NCI-H748 (cell line): ENCODE results near the gene ADCK2.
"Not testable (repeated sequence)": the region's sequence is repeated elsewhere in the genome, so short reads cannot be mapped to it uniquely, and the experiment has no call there.

ENCODE experiments used
- DNase-seq: peaks from one replicate; lab custom pipeline; 2025; ENCODE audit not compliant: unreplicated experiment; lab: John Stamatoyannopoulos, UW

Gene ADCK2

DNA sequence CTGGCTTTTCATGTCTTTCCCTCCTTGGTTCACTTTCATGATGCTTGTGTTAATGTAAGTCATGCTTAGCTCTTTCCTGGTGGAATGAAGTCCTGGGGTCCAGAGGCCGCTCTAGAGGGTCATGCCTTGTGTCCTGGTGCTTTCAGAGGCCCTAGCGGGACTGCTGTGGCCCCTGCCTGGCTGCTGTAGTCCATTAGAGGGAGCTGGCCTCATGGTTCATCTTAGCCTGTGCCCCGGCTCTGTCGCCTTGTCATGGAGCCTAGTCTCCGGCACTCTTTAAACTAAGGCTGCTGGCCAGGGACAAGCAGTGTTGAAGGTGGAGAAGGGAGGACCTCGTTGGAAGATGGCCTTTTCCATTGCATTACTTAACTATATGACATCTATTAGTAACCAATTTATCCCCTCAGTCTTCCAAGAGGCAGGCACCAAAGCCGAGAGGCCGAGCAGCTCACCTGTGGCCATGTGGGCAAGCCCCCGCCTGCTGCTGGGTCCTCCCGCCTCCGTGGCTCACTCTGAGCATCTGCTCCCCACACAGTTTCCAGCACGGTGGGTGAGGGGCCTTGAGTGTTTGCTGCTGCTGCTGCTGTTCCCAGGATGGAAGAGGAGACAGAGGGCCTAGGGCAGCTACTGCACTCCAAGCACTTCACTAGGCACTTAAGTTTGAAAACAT, 18.8 kb downstream of the ADCK2 start:
- DNase-seq, result no peak

DNA sequence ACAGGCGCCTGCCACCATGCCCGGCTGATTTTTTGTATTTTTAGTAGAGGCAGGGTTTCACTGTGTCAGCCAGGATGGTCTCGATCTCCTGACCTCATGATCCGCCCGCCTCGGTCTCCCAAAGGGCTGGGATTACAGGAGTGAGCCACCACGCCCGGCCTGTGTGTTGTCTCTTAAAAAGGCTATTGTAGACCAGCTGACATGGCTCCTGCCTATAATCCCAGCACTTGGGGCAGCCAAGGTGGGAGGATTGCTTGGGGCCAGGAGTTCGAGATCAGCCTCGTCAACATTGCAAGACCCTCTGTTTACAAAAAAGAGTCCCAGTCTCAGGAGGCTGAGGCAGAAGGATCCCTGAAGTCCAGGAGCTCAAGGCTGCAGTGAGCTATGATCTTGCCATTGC, 21.1 kb downstream of the ADCK2 start:
- not testable (repeated sequence) for DNase-seq

DNA sequence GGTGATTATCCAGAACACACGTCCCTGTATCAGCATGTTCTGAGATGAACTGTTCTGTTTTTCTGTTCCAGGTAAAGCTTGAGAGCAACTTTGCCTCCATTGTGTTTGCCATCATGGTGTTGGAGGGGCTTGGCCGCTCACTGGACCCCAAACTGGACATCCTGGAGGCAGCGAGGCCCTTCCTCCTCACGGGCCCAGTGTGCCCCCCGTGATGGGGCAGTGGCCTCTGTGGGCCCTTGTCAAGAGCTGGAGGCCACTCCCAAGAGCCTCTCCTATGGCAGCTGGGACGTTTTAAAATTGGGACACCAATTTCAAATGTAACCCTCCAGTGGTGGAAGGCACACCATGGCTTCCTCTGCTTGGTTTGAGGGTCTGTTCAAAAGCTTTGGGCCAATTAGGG, 21.8 kb downstream of the ADCK2 start:
- no peak for DNase-seq

DNA sequence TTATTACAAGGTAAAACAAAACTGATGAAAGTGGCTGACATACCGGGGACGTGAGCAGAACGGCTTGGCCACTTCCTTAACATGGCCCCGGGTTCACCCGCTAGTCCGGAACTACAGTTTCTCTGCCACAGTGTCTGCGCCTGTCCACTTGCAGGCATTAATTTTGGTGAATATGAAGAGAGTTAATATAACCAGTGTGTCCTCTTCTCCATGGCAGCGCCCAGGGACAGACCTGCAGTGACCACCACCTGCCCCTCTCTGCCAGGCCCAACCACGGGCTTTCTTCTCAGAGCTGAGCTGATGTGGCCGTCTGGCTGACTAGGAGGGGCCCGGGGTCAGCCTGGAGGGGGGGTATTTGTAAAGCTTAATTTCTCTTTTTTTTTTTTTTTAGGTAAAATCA, 22.6 kb downstream of the ADCK2 start:
- no peak for DNase-seq

DNA sequence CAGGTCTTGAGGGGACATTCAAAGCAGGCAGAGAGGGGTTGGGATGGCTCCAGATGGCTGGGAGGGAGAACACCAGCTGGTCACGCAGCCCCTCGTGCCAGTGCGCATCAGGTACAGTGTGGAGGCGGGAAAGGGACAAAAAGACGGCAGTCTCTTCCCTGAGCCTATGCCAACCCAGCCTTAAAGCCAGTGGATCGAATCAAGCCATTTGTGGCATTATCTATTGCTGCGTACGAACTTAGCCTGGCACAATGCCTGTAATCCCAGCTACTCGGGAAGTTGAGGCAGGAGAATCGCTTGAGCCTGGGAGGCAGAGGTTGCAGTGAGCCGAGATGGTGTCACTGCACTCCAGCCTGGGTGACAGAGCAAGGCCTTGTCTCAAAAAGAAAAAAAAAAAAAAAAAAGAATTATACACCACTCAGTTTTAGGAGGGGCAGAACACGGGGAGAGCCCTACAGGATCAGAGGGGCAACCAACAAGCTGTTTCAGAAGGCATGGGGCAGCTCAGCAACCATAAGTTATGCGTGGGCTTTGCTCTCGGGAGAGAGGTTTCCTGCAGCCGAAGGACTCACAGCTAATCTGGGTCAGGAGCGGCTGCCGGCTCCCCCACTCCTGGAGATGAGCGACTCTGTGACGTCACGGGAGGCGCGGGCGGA, 23.4 kb downstream of the ADCK2 start:
- peak; percentile 96 for DNase-seq

DNA sequence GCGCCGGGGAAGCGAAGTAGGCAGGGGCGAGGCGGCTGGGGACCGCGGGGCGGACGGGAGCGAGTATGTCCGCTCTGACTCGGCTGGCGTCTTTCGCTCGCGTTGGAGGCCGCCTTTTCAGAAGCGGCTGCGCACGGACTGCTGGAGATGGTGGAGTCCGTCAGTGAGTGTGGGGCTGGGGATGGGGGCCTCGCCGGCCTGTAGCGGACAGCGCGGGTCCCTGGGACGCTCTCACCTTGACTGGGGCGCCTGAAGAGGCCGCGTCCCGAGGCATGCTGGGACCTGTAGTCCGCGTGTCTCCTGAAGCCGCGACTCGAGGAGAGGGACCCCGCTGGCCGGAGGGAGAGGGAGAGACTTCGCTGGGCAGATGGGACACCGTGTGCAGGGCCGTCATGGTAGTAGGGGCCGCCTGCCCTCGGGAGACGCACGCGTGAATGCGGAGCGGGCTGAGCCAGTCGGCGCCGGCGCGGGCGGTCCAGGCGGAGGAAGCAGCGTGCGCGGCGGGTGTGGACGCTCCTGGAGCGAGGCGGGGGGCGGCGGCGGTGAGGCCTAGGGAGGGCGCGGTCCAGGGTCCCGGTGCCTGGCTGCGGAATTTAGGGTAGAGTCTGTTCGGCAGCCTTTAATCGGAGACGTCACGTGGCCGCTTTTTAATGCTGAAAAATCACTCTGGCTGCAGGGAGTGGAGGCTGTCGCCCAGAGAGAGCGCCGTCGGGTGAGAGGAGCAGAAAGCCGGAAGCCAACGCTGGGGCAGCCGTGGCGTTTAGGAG, 24.1 kb downstream of the ADCK2 start, which contains the start of gene NDUFB2:
NDUFB2 (plus strand) TSS at position 29 of the 767 bp plus-strand sequence; CDS start at position 66, 37 bp downstream.
- DNase-seq, result peak; percentile 93

DNA sequence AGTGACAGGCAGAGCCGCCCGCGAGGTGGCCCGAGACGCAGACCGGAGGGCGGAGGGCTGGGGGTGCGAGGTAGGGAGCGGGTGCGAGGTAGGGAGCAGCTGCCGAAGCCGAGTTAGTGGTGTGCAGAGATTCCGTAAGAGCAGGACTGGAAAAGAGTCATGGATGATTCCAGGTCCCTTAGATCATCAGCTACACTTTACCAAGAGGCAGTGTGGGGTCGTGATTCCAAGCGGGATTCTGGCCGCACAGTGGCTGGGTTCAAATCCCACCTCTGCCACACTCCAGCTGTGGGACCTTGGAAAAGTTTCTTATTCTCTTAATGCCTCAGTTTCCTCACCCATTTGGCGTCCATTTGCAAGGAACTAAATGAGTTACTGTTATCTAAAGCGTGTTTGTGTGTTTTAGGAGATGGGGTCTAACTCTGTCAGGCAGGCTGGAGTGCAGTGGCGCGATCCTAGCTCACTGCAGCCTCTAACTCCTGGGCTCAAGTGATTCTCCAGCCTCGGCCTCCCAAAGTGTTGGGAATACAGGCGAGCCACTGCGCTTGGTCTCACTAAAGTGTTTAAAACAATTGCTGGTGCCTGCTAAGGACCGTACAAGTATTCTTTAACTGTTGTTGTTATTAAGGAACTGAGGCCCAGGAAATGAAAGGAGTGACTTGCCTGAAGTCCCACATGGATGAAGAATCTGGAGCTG, 24.9 kb downstream of the ADCK2 start:
- no peak for DNase-seq

DNA sequence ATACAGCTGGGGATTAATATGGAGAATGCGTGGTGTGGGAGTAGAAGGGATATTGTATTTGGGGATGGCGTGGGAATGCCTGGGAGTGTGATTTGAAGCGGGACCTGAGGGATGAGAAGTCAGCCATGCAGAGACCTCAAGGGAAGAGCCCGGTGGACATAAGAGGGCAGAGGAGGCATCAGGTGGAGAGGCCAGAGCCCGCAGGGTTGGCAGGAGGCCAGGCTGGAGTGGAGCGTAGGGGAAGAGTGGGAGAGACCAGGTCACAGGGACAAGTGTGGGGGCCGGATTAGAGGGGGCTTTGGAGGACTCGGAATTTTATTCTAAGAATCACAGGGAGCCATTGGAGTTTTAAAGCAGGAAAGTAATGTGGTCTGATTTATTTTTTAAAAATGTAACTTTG, 25.7 kb downstream of the ADCK2 start:
- no peak for DNase-seq

DNA sequence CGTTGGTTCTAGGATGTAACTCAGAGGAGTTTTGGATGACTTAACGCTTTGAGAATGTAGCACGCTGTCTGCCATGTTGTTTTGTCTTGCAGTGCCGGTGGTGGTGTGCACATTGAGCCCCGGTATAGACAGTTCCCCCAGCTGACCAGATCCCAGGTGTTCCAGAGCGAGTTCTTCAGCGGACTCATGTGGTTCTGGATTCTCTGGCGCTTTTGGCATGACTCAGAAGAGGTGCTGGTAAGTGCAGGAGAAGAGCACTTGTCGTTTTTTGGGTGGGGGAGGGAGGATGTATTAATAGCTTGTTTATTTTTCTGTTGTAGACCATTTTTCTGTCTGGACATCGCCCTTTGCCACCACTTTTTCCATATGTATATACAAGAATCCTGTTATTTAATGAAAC, 30.0 kb downstream of the ADCK2 start:
- no peak for DNase-seq

DNA sequence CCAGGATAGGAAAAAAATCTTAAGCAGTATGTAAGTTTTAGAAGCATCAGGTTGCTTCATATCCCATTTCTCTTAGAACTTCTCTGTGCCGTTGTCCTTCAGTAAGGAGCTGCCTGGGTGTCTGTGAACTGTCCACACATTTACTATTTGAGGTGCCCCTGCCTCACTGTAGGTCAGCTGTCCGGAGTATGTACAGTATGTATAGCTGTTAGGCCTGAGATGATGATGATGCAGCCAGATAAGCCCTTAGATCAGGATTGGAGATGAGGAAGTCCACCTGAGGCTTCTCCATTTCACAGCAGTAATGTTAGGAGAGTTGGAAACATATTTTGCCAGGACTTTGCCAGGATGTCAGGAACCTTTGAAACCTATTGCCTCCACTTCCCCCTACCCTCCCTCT, 31.5 kb downstream of the ADCK2 start:
- DNase-seq, result no peak

DNA sequence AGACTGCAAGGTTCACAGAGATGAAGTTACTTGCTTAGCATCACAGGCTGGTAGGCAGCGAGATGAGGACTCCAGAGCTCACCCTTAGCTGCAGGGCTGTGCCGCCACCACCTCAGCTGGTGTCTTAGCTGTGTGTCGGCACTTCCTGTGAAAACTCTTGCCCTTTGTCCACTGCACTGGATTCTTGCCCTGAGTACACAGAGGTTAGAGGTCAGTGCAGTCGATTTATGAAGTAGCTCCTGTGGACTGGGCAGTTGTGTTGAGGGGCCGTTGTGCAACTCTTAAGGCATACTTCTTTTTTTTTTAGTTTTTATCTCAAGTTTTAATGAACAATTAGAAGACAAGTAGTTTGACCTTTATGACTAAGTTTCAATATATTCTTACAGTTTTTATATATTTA, 34.4 kb downstream of the ADCK2 start:
- no peak for DNase-seq

DNA sequence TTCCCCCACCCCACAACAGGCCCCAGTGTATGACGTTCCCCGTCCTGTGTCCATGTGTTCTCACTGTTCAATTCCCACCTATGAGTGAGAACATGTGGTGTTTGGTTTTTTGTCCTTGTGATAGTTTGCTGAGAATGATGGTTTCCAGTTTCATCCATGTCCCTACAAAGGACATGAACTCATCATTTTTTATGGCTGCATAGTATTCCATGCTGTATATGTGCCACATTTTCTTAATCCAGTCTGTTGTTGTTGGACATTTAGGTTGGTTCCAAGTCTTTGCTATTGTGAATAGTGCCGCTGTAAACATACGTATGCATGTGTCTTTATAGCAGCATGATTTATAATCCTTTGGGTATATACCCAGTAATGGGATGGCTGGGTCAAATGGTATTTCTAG, 36.0 kb downstream of the ADCK2 start:
- not testable (repeated sequence) for DNase-seq

DNA sequence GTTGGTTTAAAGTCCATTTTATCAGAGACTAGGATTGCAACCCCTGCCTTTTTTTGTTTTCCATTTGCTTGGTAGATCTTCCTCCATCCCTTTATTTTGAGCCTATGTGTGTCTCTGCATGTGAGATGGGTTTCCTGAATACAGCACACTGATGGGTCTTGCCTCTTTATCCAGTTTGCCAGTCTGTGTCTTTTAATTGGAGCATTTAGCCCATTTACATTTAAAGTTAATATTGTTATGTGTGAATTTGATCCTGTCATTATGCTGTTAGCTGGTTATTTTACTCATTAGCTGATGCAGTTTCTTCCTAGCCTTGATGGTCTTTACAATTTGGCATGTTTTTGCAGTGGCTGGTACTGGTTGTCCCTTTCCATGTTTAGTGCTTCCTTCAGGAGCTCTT, 39.6 kb downstream of the ADCK2 start:
- not testable (repeated sequence) for DNase-seq

DNA sequence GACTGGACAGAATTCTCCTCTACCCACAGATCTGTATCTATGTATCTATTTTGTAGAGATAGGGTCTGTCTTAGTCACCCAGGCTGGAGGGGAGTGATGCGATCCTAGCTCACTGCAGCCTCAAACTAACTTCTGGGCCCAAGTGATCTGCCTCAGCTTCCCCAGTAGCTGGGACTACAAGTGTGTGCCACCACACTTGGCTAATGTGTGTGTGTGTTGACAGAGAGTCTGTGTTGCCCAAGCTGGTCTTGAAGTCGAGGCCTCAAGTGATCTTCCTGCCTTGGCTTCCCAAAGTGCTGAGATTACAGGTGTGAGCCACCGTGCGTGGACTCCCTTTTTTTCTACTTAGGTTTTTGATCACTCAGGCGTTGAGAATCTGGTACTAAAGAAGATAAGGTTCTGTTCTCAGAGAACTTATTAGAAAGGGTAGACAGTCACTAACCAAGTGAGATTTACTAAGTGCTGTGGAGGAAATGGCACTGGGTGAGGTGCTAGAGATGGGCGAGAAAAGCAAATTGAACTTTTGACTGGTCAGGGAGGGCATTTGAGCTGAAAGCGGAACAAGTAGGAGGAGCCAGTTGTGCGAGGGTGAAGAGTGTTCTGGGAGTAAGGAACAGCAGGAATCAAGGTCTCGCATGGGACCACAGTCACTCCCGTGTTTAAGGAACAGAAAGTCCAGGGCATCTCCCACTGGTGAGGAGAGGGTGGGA, 41.7 kb downstream of the ADCK2 start:
- no peak for DNase-seq

DNA sequence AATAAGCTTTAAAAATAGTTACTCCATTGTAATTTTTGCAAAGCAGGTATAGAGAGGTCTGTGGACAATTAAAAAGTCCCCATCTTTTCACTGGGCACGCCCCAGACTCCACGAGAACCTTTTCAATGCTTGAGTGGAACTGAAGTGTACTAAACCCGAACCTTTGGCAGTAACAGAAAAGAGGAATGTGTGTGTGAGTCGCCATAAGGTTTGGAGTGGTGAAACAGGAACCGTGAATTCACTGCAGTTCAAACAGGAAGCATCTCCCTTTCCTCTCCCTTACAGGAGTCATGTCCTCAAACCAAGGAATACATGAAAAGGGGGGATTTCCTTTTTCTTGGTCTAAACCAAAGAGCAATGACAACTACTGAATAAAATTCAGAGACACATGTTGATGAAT, 47.0 kb downstream of the ADCK2 start:
- DNase-seq, result no peak

DNA sequence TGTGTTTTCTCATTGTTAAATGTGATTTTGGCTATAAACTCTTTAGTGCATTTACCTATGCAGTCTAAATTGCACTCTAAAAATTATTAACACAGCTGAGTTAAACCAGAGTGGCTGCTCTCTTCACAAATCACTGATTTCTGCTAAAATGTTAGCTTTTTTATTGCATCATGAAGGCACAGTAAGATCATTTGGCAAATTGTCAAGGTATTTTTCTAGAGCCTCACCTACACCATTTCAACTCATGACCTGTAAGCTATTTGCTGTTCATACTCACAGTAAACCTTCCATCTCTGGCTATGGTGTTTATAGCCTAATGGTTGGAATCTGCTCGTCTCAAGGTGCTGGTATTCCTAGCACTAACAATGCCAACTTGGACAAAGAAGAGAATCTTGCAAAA, 49.5 kb downstream of the ADCK2 start:
- DNase-seq, result no peak

DNA sequence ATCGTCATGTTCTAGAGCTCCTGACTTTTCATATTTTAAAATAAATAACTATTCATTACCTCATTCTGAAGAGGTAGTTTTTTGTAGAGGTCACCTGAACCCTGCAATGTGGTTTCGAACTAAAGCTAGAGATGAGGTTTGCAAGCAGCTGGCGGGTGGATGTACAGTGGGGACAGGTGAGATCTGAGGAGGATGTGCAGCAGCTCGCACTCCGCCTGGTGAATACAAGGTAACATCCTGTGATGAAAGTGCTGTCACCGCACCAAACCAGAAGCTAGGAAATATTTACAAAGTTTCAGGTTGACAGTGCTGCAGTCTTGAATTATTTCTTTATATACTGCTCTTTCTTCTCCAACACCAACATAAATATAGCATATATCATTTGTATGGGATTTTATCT, 50.3 kb downstream of the ADCK2 start:
- no peak for DNase-seq

DNA sequence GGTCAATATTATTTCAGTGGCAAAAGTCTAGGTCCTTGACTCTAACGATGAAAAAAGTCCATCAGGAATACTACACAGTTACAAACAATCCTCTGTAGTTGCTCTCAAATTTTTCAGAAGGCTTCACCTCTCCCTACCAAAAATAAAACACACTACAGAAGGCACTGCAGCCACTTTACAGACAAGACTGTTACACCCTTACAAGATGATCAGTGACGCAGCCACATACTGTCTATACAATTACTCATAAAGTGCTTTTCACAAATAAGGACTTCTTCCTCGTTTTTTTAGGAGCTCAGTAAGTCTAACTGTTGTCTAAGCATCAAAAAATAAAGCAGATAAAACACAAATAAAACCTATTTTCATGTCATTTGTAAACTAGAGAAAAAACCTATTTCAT, 50.8 kb downstream of the ADCK2 start:
- DNase-seq, result no peak

DNA sequence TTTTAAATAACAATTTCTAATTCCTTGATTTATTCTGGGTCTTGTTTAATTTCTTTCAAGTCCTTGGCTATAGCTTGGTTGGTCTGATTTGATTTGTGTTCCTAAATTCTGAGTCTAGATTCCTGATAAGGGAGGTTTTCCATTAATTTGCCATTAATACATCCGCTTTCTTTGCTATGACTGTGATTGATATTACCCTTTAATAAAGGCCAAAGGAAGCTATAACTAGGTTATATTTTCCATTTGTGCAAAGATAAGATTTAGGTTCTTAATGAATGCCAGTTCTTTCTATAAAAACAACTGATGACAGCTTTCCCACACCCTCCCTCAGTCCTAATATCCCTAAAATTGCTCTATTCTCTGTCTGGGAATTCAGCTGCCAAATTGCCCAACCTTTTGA, 52.0 kb downstream of the ADCK2 start:
- DNase-seq, result no peak

DNA sequence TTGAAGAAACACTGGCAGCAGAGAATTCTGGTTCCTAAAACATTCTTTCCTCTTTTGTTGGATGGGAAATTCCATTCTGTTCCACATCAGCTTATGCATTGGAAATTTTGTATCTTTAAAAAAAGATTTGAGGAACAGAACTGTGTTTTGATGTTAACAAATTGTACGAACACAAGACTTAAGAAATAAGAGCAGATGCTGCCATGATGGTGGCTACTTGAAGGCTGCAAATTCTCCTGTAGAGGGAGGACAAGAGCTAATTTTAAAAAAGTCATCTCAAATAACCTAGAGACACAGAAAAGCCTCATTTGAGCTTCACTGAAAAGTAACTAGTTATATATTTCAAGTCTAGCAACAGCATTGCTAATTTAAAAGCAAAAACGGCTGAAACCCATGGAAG, 53.5 kb downstream of the ADCK2 start:
- peak; percentile 6 for DNase-seq

DNA sequence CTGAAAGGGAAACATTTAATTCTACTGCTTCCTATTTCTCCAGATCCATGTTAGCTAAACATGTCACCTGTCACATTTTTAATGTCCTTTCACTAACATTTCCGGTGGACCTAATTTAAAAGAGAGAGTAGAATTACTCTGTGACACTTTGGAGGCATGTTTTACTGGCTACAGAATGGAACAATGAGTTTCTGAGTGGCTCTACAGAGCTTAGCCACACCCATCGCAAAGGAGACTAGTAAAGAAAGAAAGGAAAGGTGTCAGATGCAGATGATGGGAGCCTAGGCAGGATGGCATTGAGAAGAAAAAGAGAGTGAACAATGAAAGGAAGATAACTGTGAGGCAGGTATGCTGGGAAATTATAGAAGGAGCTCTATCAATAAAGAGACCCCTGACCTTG, 59.7 kb downstream of the ADCK2 start:
- peak; percentile 76 for DNase-seq
